NAMALWA (cell line): Measurements from ENCODE around the gene ZGRF1.
"Not testable (repeated sequence)": the region's sequence is repeated elsewhere in the genome, so short reads cannot be mapped to it uniquely, and the experiment has no call there.

ENCODE experiments used
- DNase-seq: peaks from one replicate; pipeline ENCODE4 v3.0.0-alpha.2; 2015; ENCODE audit warnings: low spot score

The ZGRF1 gene

DNA sequence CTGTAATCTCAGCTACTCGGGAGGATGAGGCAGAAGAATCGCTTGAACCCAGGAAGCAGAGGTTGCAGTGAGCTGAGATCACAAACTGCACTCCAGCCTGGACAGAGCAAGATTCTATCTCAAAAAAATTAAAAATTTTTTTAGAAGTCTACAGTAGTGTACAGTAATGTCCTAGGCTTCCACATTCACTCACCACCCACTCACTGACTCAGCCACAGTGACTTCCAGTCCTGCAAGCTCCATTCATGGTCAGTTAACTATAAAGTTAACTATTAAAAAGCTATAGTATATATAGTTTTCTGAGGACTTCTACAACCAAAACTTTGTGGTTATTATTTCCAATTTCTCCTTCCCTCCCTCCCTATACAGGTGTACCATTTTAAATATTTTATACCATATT is 86.0 kb downstream of the ZGRF1 start:
- no peak for DNase-seq

DNA sequence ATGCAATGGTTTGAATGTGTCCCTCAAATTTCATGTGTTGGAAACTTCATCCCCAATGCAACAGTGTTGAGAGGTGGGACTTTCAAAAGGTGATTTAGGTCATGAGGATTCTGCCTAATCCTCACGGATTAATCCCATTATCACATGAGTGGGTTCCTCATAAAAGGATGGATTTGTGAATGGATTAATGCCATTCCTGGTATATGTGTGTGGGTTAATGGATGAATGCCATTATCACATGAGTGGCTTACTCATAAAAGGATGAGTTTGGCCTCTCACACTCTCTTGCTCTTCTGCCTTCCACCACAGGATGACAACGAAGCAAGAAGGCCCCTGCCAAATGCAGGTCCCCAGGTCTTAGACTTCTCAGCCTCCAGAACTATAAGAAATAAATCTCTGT is 90.2 kb downstream of the ZGRF1 start:
- DNase-seq = no peak

DNA sequence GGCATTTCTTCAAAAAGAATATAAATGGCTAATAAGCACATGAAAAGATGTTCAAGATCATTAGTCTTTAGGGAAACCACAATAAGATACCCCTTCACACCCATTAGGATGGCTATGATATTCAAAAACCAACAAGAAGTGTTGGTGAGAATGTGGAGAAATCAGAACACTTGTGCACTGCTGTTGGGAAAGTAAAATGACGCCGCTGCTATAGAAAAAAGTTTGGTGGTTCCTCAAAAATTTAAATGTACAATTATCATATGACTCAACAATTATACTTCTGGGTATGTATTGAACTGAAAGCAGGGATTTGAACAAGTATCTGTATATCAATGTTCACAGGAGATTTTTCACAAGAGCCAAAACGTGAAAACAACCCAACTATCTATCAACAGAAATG is 91.4 kb downstream of the ZGRF1 start:
- DNase-seq = no peak

DNA sequence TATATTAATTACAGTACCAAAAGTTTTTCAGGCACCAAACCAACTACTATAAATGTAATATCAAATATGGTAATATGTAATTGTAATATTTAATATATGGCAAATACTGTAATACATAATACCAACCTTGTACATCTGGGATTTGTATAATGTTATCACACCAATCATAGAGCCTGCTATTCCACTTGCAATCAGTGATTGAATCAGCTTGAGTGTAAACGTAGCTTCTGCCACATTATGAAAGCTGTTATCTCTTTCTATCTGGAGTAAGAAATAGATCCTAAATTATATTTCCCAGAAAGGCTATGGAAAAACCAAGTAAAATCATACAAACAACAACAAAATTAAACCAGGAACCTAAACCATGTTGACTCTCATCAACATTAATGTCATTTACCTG is 96.0 kb downstream of the ZGRF1 start:
- DNase-seq = no peak

DNA sequence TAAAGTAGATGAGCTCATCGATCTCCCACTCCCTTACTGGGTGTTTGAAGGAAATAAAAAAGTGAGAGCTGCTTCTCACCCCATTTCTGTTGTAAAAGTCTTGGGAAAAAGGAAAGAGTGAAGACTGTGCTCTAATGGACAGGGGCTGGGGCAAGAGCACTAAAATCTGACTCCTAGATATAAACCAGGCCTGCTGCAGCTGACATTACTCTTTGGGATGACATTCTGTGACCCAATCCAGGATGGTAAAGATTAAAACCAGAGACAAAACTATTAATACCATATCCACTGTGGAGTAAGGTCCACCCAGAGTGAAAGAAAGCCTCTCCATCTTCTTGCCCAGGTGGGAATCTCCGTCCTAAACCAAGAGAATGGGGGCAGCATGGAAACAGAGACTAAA is 100.6 kb downstream of the ZGRF1 start:
- DNase-seq = no peak

DNA sequence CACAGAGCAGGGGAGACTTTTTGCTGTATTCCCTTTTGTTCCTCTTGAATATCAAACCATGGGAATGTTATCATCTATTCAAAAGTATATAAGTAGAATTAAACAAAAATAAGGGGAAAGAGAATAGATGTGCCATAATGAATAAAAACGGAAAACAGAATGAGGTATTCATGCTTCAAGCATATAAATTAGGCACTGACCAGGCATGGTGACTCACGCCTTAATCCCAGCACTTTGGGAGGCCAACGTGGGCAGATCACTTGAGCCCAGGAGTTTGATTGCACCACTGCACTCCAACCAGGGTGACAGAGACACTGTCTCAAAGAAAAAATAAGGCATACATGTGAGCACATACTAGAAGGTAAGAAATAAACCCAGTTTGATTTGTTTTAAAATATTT is 104.4 kb downstream of the ZGRF1 start:
- no peak for DNase-seq

DNA sequence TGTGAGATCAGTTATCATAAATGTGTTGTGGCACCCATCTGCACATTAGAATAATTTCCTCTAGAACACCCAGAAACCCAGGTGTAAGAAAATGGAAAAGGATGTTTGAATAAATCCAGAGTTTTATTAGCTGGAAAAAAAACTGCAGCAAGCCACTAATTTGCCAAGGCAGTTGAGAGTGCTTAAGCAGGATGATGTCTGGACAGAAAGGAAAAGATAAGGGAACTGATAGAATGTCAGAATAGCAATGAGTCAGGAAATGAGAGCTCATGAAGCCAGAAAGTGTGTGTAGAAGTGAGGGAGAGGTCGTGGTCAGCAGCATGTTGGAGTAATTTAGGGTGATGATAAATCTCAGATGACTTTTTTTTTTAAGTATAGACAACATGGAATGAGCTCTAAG is 105.6 kb downstream of the ZGRF1 start:
- no peak for DNase-seq

DNA sequence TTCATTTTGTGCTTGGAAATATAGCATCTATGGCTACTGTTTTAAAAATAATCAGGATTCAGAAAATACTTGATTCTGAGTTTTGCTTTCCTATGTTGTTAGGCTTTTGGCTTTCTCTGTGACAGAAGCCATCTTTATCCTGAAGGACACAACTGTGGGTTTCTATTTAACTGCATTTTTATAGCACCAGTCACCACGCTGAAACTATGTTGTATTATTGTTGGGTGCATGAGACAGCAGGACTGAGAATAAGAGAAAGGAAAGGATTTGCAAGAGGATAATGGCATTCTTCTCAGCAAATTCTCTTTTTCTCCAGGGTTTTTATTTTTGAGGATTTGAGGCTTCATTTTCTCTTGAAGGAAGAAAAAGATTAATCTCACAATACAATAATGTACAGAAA is 110.6 kb downstream of the ZGRF1 start:
- no peak for DNase-seq

DNA sequence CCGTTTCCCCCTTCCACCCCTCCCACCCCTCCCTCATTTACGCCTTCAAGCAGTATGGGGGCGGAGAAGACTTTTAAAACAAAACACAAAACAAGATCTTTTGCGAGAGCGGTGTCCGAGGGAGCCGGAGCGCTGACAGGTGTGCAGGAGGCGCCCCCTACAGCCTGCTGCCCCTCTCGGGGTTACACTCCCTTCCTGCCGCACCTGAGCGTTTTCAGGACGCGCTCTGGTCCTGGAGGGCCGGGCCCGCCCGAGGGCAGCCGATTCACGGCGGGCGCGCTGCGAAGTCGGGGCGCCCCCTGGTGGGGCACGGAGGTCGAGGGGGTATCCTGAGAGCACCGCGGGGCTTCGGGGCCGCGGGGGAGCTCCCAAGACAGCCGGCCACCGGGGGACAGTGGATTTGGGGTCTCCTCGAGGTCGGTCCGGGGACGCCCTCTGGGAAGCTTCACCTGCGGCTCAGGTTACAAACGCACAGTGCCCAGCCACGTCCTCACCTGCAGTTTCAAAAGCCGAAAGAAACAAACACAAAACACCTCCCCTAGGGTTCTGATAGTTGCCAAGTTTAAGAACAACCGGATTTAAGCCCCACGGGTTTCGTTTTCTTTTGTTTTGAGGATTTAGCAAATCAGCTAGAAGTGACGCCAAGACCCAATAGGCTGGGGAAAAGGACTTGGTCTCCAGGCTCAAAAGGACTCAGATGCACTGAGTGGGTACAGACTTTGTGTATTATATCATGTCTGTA is 112.8 kb downstream of the ZGRF1 start:
- DNase-seq = peak; percentile 91

DNA sequence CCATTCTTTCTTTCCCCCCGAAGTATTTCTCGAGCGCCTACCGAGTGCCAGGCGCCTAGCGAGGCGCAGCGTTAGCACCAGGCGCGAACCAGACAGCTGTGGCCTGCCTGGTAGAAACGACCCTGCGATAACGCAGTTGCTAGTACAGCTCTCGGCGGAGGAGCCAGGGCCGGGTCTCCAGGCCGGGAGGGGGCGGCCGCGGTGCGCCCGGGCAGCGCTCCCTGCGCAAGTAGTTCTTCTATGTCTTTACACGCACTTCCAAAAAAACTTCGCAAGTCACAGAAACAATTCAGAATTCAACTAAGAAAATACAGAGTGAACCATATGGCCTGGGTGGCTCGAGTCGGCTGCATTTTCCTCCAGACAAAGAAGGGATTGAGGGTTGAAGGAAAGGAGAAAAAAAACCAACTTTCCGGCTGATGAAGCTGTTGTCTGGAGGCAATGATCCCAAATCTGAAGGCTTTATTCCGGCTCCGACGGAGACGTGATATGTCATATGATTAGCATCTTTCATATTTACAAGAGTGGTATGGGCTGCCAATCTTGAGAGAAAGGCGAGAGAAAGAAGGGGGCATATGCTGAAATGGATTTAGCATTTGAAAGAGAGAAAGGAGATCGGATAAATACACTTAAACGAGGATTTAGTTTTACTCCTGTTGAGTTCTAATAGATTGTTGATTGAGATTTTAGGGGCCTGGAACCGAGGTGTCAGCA is 113.5 kb downstream of the ZGRF1 start:
- DNase-seq = peak; percentile 66

DNA sequence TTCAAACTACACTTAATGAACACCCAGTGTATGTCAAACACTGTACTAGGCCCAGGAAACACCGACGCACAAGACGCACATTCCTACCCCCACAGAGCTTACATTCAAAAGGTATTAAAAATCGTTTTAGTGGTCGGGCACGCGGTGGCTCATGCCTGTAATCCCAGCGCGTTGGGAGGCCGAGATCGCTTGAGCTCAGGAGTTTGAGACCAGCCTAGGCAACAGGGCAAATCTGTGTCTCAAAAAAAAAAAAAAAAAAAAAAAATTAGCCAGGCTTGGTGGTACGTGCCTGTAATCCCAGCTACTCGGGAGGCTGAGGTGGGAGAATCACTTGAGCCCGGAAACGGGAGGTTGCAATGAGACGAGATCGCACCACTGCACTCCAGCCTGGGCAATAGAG is 114.3 kb downstream of the ZGRF1 start:
- not testable (repeated sequence) for DNase-seq

DNA sequence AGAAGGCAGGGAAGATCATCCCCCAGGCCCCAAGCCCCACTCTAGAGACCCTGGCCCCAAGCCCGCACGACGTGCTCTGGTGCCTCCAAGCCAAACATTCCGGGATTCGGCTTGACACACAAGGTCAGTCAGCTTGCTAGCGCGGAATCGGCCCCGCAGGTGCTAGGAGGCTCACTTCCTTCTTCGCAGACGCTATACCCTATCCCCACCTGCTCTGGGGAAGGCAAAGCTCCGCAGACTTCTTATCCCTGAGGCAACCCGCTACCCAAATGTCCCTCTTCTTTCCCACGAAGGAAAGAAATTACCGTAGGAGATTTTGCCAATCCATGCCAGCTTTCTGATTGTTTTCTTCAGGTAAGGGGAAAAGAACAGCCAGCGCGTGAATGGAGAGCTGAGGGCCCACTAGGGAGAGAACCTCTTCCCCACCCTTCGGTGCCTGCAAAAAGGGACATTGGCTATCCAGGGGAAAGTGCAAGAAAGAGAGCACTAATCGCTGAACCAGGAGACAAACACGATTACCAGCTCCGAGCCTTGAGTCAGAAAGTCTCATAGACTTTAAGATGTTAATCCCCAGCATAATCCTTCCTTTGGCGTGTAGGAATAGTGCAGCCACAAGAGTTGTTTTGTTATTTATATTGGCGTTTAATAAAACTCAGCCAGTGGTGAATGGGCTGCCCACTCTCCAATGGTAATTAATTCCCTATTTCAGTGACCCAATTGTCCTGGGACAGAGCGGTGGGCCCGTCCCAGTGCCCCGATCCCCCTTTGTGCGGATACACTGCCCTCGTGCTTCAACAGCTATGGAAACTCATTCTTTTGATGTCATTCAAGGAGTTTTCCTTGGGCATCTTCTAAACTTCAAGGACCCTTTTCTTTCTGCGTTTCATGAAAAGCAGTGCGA is 115.3 kb downstream of the ZGRF1 start:
- no peak for DNase-seq

DNA sequence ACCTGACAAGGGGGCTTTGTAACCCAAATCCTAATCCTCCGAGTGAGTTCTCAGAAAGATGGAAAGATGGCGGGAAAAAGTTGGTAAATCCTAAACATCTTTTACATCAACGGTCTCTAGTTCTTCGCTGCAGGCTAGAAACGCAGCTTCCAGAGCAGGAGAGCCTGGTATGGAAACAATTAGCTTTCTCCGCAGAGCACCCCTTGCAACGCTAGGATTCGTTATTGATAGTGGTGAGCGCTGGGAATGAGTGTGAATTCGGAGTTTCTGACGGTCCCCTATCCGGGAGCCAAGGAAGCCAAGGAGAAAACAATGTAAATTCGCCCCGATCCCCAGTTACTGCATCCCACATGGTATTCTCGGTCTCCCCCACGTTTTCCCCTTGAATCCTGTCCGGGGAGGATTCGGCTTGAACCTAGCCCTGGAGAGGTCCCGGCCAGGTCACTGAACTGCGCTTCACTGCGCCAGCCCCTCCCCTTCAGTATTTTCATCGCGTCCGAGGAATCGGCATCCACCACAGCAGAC is 116.0 kb downstream of the ZGRF1 start:
- no peak for DNase-seq

DNA sequence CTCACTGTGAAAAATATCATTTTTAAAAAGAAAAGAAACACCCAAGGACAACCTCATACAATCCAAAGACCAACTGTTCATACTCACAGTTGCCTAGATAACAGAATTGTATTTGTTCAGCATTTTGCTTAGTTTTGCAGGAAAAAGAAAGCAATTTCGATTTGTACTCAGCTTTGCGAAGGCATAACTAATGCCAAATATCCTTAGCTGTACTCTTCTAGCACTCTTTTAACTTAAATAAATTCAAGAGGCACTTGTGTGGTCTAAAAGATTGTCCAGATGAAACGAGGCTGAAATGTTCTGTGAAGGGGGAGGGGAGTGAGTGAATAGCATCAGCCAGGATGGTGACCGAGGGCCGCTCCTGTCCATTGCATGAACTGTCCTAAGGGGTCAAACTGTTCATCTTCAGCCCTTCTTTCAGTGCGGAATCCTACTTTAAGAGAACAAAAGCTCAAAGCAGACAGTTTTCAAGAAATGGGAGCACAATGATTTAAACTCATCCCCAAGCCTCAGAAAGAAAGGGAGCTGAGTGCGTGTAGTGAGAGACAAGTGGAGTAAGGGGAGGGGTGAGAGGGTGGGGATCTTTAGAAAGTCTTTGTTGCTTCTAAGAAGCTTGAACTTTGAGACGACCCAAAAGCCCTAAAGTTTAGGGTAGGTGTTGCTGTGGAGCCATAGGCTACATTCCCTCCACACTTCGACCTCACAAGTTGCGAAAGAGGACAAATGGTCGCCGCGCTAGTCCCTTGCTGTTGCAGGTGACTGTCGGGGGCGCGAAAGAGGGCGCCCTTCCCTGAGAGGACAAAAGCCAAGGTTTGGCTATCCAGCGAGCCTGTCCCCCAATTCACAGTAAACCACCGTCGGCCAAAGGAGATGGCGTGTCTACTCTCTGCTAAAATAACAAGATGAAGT is 116.8 kb downstream of the ZGRF1 start:
- no peak for DNase-seq

DNA sequence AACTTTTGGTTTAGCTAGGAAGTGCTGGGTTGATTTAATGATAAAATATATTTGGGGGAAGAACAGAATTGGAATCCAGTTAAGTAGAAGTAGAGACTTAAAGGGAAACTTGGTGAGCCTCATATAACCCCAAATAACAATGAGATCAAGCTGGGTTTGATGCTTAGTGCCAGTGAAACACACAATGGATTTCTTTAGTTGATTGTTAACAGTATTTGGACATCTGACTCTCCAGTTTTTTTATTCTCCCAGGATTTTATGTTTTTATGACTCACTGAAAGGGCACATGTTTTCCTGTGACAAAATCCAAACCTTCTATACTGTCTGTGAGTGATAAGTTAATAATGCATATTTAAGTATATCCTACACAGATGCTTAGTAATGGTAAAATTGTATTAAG is 118.0 kb downstream of the ZGRF1 start:
- no peak for DNase-seq

DNA sequence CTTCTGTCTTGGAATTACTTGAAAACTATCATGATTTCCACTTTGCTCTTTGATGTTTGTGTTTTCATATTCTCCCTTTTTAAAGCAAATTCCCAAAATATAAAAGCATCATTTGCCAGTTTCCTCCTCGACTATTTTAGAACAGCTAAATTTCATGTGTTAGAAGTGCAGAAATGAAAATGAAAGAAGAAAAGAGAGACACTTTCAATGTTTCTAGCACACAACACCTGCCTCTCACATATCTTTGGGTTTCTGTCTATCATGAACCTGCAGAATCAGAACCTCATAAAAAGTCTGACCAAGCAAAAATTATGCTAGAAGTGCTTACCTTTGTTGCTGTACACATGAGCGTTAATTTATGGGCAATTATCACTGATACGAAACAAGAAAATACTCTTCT is 118.8 kb downstream of the ZGRF1 start:
- no peak for DNase-seq

DNA sequence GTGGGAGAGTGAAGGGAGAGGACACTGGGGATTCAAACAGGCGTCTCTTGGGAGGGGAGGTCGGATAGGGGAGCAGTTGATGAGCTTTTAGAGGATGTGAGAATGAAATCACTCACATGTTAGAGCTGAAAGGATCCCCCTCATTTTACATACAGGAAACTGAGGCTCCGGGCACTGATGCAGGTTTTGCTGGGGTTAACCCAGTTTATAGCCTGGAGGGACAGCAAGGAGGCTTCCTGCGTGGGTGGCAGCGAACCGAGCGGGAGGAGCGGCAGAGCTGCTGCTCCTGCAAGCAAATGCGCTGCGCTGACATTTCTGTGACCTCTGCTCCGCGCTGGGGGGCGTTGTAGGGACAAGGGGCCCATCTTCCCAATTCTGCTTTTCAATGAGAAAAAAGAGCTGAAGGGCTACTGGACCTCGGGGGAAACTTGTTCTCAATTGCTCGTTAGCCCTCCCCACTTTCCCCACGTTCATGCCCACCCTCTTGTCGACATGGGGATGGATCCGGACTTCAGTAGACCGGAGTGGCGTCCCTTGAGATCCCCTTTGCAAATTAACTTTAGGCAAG is 119.6 kb downstream of the ZGRF1 start:
- no peak for DNase-seq

DNA sequence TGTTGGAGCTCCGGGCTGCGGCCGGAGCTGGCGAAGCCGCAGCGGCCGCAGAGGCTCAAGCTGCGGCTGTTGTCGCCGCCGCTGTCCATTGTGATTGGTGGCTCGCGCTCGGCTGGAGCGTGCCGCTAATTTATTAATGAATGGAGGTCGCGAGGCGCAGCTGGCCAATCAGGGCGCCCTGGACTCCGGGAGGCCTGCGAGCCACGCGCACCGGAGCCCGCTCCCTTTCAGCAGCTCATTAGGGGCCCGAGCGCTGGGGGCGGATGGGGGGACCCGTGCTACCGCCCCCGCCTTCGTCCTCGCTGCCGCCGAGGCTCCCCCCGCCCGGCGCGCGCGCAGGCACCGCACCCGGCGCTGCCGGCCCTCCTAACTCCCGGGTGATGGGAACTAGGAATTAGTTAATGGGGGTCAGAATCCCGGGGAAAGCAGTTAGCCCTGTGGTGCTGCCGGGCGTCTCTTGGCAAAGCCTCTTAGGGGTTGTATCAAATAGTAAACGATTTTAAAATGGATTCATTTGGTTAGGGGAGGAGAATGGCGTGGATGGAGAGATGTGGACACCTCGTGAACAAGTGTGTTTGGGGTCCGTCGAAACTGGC is 120.1 kb downstream of the ZGRF1 start:
- DNase-seq = no peak

DNA sequence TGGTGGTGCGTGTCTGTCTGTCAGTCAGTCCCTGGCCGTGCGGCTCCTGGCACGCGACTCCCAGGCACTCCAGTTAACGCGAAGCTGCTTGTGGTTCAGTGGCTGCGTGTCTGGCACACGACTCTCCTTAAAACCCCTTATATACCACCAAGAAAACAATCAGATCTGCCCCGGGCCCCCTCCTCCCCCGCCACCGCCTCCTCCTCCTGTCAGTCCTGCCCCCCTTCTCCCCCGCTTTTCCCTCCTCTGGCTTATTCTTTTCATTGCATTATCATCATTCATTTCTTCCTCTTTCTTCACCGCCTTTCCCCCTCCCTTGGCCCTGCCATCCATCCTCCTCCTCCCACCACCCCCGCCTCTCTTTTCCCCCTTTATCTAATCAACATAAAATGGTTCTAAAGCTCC is 120.6 kb downstream of the ZGRF1 start, which contains the start of gene NEUROG2:
Gene NEUROG2, minus strand, starts transcription at position 115 of the 405 bp plus-strand sequence. CDS start 705 bp downstream, outside the sequence.
- DNase-seq = no peak

DNA sequence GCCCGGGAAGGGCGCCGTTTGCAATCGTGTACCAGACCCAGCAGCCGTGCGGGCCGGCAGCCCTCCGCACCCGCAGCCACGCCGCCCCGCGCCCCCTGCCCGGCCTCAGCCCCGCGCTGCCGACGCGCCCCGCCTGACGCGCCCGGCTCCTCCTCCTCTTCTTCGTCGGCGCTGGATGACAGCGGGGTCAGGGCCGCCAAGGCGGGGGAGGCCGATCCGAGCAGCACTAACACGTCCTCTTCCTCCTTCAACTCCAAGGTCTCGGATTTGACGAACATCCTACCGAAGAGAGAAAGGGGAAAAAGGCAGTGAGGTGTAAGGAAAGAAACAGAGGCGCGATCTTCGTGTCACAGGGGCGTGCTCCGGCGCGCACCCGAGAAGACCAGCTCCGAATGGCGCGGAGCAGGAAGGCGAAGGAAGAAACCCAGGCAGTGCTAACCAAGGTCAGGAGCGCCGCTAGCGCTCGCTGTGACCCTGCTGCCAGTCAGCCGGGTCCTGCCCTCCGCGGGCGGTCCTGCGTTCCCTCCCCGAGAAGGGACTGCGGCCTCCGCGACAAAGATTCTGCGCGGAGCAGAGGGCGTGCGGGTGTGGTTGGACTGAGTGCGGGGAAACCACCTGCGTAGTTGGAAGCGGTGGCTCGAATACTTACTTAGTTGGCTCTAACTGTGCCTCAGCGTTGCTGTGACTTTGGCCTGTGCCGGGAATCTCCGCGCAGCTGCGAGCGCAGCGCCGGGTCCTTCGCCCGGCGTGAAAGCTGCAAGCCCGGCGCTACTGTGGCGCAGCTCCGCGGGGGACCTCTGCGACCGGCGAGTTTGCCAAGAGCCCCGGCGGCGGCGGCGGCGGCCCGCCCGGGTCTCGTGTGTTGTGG is 121.3 kb downstream of the ZGRF1 start:
- DNase-seq = no peak
